ENCODE measurements around the gene AFF3.
A peak's percentile ranks its signal among the peaks of the same experiment; 100 is the strongest.
"Not testable (repeated sequence)": the region's sequence is repeated elsewhere in the genome, so short reads cannot be mapped to it uniquely, and the experiment has no call there.

AFF3 gene

GRCh38 chr2:99661761-99662160 is 480.6 kb downstream of the AFF3 start:
- DNase-seq (ENCODE audit: low read depth), result not testable (repeated sequence)

GRCh38 chr2:99660616-99661406 is 481.6 kb downstream of the AFF3 start:
- no peak for DNase-seq (ENCODE audit: low read depth)

GRCh38 chr2:99659874-99660273 is 482.5 kb downstream of the AFF3 start:
- no peak for DNase-seq (ENCODE audit: low read depth)

- no peak for DNase-seq (ENCODE audit: low read depth)
Observed at GRCh38 chr2:99657691-99658258, 484.6 kb downstream of the AFF3 start.

GRCh38 chr2:99656994-99657393 is 485.4 kb downstream of the AFF3 start:
- DNase-seq (ENCODE audit: low read depth), result no peak

- DNase-seq (ENCODE audit: low read depth), result no peak
Observed at GRCh38 chr2:99653433-99653832, 489.0 kb downstream of the AFF3 start.

- DNase-seq (ENCODE audit: low read depth), result no peak
Observed at GRCh38 chr2:99652862-99653261, 489.5 kb downstream of the AFF3 start.

GRCh38 chr2:99651930-99652670 is 490.3 kb downstream of the AFF3 start:
- DNase-seq (ENCODE audit: low read depth), result peak; percentile 79

GRCh38 chr2:99648906-99649789 is 493.2 kb downstream of the AFF3 start:
- DNase-seq (ENCODE audit: low read depth), result no peak

GRCh38 chr2:99648178-99648844 is 494.1 kb downstream of the AFF3 start:
- no peak for DNase-seq (ENCODE audit: low read depth)

- no peak for DNase-seq (ENCODE audit: low read depth)
Observed at GRCh38 chr2:99645960-99646359, 496.4 kb downstream of the AFF3 start.

- DNase-seq (ENCODE audit: low read depth), result peak; percentile 24
Observed at GRCh38 chr2:99644419-99644787, 498.0 kb downstream of the AFF3 start.

GRCh38 chr2:99643787-99644418 is 498.5 kb downstream of the AFF3 start:
- DNase-seq (ENCODE audit: low read depth), result no peak

- DNase-seq (ENCODE audit: low read depth), result no peak
Observed at GRCh38 chr2:99641999-99642398, 500.4 kb downstream of the AFF3 start.

GRCh38 chr2:99640635-99641151 is 501.7 kb downstream of the AFF3 start:
- DNase-seq (ENCODE audit: low read depth), result no peak

- no peak for DNase-seq (ENCODE audit: low read depth)
Observed at GRCh38 chr2:99638791-99639190, 503.6 kb downstream of the AFF3 start.

- no peak for DNase-seq (ENCODE audit: low read depth)
Observed at GRCh38 chr2:99637159-99637697, 505.2 kb downstream of the AFF3 start.

GRCh38 chr2:99636144-99637034 is 506.0 kb downstream of the AFF3 start:
- DNase-seq (ENCODE audit: low read depth), result no peak

- no peak for DNase-seq (ENCODE audit: low read depth)
Observed at GRCh38 chr2:99635710-99636109, 506.7 kb downstream of the AFF3 start.

GRCh38 chr2:99634234-99634633 is 508.2 kb downstream of the AFF3 start:
- no peak for DNase-seq (ENCODE audit: low read depth)

Measured in ELR (cell line).